ENCODE measurements around the gene ATP11B.
"Not testable (repeated sequence)": the region's sequence is repeated elsewhere in the genome, so short reads cannot be mapped to it uniquely, and the experiment has no call there.

The ATP11B gene

GRCh38 chr3:182811269-182811596, 17.9 kb downstream of the ATP11B start:
- no peak for DNase-seq (ENCODE audit: low read depth, low spot score)
- no peak for TF ChIP-seq CTCF (IDR thresholded peaks at IDR 0.05; ENCODE audit: low read depth, low read length)
- H3K4me3 ChIP-seq (ENCODE audit: low read depth, low read length) = no peak overlapping the region
- in situ Hi-C loops (cut with HindIII; ENCODE audit: low sequenced_read_pairs) = no loop called here

GRCh38 chr3:182812123-182812522, 18.8 kb downstream of the ATP11B start:
- in situ Hi-C loops (cut with HindIII; ENCODE audit: low sequenced_read_pairs) = no loop called here
- TF ChIP-seq CTCF (IDR thresholded peaks at IDR 0.05; ENCODE audit: low read depth, low read length) = no peak
- no peak for DNase-seq (ENCODE audit: low read depth, low spot score)
- H3K4me3 ChIP-seq (ENCODE audit: low read depth, low read length) = no peak overlapping the region

DNA sequence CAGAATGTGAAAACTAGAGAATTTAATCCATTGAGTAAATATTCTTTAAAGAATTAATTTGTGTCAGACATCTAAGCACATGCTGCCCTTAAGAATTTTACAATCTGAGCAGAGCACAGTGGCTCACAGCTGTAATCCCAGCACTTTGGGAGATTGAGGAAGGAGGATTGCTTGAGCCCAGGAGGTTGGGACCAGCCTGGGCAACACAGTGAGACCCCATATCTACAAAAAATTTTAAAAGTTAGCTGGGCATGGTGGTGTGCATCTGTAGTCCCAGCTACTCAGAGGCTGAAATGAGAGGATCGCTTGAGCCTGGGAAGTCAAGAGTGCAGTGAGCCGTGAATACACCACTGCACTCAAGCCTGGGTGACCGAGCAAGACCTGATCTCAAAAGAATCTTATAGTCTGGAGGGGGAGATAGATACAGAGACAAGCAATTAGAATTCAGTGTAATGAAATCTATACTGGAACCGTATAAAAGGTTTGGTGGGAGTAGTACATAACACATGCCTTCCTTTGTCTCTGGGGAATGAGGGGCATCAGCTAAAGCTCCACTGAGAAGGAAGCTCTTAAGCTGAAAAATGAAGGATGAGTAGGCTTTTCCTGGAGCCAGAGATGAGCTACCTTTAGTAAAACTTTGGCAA, 21.2 kb downstream of the ATP11B start:
- DNase-seq (ENCODE audit: low read depth, low spot score) = no peak
- TF ChIP-seq CTCF (IDR thresholded peaks at IDR 0.05; ENCODE audit: low read depth, low read length) = no peak
- no peak overlapping the region for H3K4me3 ChIP-seq (ENCODE audit: low read depth, low read length)
- in situ Hi-C loops (cut with HindIII; ENCODE audit: low sequenced_read_pairs) = no loop called here

DNA sequence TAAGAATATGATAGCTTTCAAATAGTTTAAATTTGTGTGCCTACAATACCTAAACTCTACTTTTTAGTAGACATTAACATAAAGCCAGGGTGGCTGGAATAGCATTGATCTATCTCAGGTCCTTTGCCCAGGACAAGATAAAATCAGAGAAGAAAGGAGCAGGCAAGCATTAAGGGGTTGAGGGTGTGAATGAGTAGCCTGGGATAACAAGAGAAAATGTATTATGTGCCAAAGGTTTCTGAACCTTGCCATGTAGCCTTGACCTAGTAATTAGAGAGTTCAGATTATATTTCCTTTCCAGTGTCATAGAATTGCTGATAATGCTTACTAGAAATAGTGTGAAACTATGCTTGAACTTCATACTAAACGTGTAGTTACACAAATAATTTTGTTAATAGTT, 22.9 kb downstream of the ATP11B start:
- no peak for TF ChIP-seq CTCF (IDR thresholded peaks at IDR 0.05; ENCODE audit: low read depth, low read length)
- no peak for DNase-seq (ENCODE audit: low read depth, low spot score)
- no peak overlapping the region for H3K4me3 ChIP-seq (ENCODE audit: low read depth, low read length)
- in situ Hi-C loops (cut with HindIII; ENCODE audit: low sequenced_read_pairs) = no loop called here

GRCh38 chr3:182818296-182818978, 25.1 kb downstream of the ATP11B start:
- DNase-seq (ENCODE audit: low read depth, low spot score) = no peak
- no peak overlapping the region for H3K4me3 ChIP-seq (ENCODE audit: low read depth, low read length)
- in situ Hi-C loops (cut with HindIII; ENCODE audit: low sequenced_read_pairs) = no loop called here
- no peak for TF ChIP-seq CTCF (IDR thresholded peaks at IDR 0.05; ENCODE audit: low read depth, low read length)

DNA sequence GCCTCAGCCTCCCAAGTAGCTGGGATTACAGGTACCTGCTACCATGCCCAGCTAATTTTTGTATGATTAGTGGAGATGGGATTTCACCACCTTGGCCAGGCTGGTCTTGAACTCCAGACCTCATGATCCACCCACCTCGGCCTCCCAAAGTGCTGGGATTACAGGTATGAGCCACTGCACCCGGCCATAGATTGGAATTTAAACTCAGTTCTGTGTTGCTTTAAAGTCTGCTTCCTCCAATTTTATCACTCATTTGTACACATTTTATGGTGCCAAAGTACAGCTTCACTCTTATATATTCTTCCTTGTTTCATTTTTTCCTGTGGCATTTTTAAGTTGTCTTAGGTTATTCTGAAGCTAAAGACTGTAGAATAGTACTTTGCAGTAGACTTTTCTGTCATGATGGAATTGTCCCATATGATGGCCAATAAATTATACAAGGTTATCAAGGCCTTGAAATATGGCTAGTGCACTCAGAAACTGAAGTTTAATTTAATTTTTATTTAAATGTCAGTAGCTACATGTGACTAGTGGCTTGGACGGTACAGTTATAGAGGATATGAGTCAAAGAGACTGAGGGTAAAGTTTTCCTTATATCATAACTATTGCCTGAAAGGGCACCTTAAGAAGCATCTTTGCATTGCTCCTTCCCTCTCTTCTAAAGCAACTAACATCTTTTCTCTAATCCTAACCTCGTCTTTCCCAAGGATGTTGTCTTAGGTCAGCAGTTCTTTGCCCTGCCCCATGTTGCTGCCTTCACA, 28.1 kb downstream of the ATP11B start:
- no peak for TF ChIP-seq CTCF (IDR thresholded peaks at IDR 0.05; ENCODE audit: low read depth, low read length)
- DNase-seq (ENCODE audit: low read depth, low spot score) = no peak
- H3K4me3 ChIP-seq (ENCODE audit: low read depth, low read length) = no peak overlapping the region
- in situ Hi-C loops (cut with HindIII; ENCODE audit: low sequenced_read_pairs) = no loop called here

- in situ Hi-C loops (cut with HindIII; ENCODE audit: low sequenced_read_pairs); DNase-seq (ENCODE audit: low read depth, low spot score); H3K4me3 ChIP-seq (ENCODE audit: low read depth, low read length): not testable (repeated sequence)
Observed at GRCh38 chr3:182822260-182822659, 29.0 kb downstream of the ATP11B start.

Measured in astrocyte of the spinal cord (primary cell).